Measurements from ENCODE around the gene ZNF516.

Gene ZNF516

DNA sequence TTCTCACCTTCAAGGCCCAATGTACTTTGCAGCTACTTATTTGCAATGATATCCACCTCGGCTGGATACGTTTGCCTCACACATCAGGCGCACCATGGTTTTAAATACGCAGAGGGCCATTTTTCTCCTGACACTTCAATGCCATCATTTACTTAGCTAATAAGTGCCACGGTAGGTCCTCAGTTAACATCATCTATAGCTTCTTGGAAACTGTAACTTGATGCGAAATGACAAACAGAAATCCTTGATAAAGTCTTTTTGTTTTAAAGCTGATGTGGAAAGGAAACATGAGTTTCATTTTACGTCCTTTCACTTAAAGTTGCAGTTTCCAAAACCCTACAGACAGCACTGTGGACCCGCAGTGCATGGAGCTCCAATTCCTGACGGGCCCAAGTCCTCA lies 37.1 kb downstream of the ZNF516 start:
- TF ChIP-seq, protein P1, sequence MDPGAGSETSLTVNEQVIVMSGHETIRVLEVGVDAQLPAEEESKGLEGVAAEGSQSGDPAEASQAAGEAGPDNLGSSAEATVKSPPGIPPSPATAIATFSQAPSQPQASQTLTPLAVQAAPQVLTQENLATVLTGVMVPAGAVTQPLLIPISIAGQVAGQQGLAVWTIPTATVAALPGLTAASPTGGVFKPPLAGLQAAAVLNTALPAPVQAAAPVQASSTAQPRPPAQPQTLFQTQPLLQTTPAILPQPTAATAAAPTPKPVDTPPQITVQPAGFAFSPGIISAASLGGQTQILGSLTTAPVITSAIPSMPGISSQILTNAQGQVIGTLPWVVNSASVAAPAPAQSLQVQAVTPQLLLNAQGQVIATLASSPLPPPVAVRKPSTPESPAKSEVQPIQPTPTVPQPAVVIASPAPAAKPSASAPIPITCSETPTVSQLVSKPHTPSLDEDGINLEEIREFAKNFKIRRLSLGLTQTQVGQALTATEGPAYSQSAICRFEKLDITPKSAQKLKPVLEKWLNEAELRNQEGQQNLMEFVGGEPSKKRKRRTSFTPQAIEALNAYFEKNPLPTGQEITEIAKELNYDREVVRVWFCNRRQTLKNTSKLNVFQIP (CRISPR knock-in tag; IDR thresholded peaks at IDR 0.05; ENCODE audit: borderline replicate concordance, low read depth): no peak
- no peak for TF ChIP-seq GLIS3 (CRISPR knock-in tag; IDR thresholded peaks at IDR 0.05)
- no peak for TF ChIP-seq OSR1 (CRISPR knock-in tag; IDR thresholded peaks at IDR 0.05)
- TF ChIP-seq TSHZ2 (CRISPR knock-in tag; IDR thresholded peaks at IDR 0.05): no peak
- no peak for TF ChIP-seq ZC3H10 (CRISPR knock-in tag; IDR thresholded peaks at IDR 0.05)
- TF ChIP-seq SNAI2 (CRISPR knock-in tag; IDR thresholded peaks at IDR 0.05): no peak
- no peak for TF ChIP-seq CSDC2 (CRISPR knock-in tag; IDR thresholded peaks at IDR 0.05)
- no peak for TF ChIP-seq TOX (CRISPR knock-in tag; IDR thresholded peaks at IDR 0.05; ENCODE audit: borderline replicate concordance)
- TF ChIP-seq ARNTL (CRISPR knock-in tag; IDR thresholded peaks at IDR 0.05; ENCODE audit: borderline replicate concordance, low read depth): no peak
- no peak for TF ChIP-seq ZFP3 (CRISPR knock-in tag; IDR thresholded peaks at IDR 0.05)
- no peak for TF ChIP-seq ISL1 (CRISPR knock-in tag; IDR thresholded peaks at IDR 0.05)
- TF ChIP-seq PATZ1 (CRISPR knock-in tag; IDR thresholded peaks at IDR 0.05; ENCODE audit: borderline replicate concordance): no peak
- TF ChIP-seq BACH2 (CRISPR knock-in tag; IDR thresholded peaks at IDR 0.05; ENCODE audit: borderline replicate concordance): no peak
- TF ChIP-seq ZNF565 (CRISPR knock-in tag; conservative IDR thresholded peaks at IDR 0.05; ENCODE audit: low read depth): no peak
- ATAC-seq: no peak

GRCh38 chr18:76457475-76457874 lies 37.6 kb downstream of the ZNF516 start:
- no peak for TF ChIP-seq ZFP30 (CRISPR knock-in tag; IDR thresholded peaks at IDR 0.05)
- TF ChIP-seq ZNF8 (CRISPR knock-in tag; IDR thresholded peaks at IDR 0.05): no peak
- TF ChIP-seq ZNF70 (CRISPR knock-in tag; IDR thresholded peaks at IDR 0.05): no peak
- TF ChIP-seq ISL1 (CRISPR knock-in tag; IDR thresholded peaks at IDR 0.05): no peak
- TF ChIP-seq PPARA (CRISPR knock-in tag; IDR thresholded peaks at IDR 0.05; ENCODE audit: borderline replicate concordance): no peak
- TF ChIP-seq, protein P2, sequence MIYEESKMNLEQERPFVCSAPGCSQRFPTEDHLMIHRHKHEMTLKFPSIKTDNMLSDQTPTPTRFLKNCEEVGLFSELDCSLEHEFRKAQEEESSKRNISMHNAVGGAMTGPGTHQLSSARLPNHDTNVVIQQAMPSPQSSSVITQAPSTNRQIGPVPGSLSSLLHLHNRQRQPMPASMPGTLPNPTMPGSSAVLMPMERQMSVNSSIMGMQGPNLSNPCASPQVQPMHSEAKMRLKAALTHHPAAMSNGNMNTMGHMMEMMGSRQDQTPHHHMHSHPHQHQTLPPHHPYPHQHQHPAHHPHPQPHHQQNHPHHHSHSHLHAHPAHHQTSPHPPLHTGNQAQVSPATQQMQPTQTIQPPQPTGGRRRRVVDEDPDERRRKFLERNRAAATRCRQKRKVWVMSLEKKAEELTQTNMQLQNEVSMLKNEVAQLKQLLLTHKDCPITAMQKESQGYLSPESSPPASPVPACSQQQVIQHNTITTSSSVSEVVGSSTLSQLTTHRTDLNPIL (CRISPR knock-in tag; IDR thresholded peaks at IDR 0.05; ENCODE audit: low read depth): no peak
- no peak for ATAC-seq

- TF ChIP-seq, protein P1 (CRISPR knock-in tag; IDR thresholded peaks at IDR 0.05; ENCODE audit: borderline replicate concordance, low read depth): no peak
- no peak for TF ChIP-seq ZNF8 (CRISPR knock-in tag; IDR thresholded peaks at IDR 0.05)
- no peak for TF ChIP-seq BACH2 (CRISPR knock-in tag; IDR thresholded peaks at IDR 0.05; ENCODE audit: borderline replicate concordance)
- no peak for TF ChIP-seq TSHZ2 (CRISPR knock-in tag; IDR thresholded peaks at IDR 0.05)
- TF ChIP-seq CSDC2 (CRISPR knock-in tag; IDR thresholded peaks at IDR 0.05): no peak
- TF ChIP-seq SNAI2 (CRISPR knock-in tag; IDR thresholded peaks at IDR 0.05): no peak
- no peak for TF ChIP-seq ZFP30 (CRISPR knock-in tag; IDR thresholded peaks at IDR 0.05)
- TF ChIP-seq OSR1 (CRISPR knock-in tag; IDR thresholded peaks at IDR 0.05): no peak
- TF ChIP-seq ZC3H10 (CRISPR knock-in tag; IDR thresholded peaks at IDR 0.05): no peak
- no peak for TF ChIP-seq ISL1 (CRISPR knock-in tag; IDR thresholded peaks at IDR 0.05)
- TF ChIP-seq ZFP3 (CRISPR knock-in tag; IDR thresholded peaks at IDR 0.05): no peak
- TF ChIP-seq CSRNP3 (CRISPR knock-in tag; IDR thresholded peaks at IDR 0.05): no peak
- no peak for TF ChIP-seq ARNTL (CRISPR knock-in tag; IDR thresholded peaks at IDR 0.05; ENCODE audit: borderline replicate concordance, low read depth)
- no peak for TF ChIP-seq TOX (CRISPR knock-in tag; IDR thresholded peaks at IDR 0.05; ENCODE audit: borderline replicate concordance)
- no peak for TF ChIP-seq TCF4 (CRISPR knock-in tag; IDR thresholded peaks at IDR 0.05; ENCODE audit: borderline replicate concordance)
- TF ChIP-seq, protein P2 (CRISPR knock-in tag; IDR thresholded peaks at IDR 0.05; ENCODE audit: low read depth): no peak
- TF ChIP-seq RARB (CRISPR knock-in tag; IDR thresholded peaks at IDR 0.05): no peak
- ATAC-seq: no peak
These were observed 38.2 kb downstream of the ZNF516 start for GRCh38 chr18:76456823-76457222.
